Measurements from ENCODE around the gene GLG1. TPM values are rescaled to one million over a fixed set of nuclear protein-coding genes. Genes with fewer than 3 reads are reported as not detected.

The GLG1 gene
- total RNA-seq, 1 donor from 2014 or later: 110 TPM

DNA sequence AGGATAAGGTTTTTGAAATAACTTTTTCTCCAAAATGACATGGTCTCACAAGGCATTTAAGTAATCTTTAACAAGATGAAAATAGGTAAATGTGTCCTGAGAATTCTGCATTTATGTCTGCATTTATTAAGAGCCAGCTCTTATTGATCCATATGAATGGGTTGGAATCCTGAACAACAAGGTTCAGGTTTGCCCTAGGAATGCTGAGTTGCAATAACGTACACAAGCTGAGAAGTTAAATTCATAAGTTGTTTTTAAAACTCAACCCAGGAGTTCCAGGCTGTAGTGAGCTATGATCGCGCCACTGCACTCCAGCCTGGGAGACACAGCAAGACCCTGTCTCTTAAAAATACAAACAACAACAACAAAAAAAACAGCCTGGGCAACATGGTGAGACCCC, 28.1 kb downstream of the GLG1 start:
- no peak for DNase-seq (ENCODE audit: low spot score)

DNA sequence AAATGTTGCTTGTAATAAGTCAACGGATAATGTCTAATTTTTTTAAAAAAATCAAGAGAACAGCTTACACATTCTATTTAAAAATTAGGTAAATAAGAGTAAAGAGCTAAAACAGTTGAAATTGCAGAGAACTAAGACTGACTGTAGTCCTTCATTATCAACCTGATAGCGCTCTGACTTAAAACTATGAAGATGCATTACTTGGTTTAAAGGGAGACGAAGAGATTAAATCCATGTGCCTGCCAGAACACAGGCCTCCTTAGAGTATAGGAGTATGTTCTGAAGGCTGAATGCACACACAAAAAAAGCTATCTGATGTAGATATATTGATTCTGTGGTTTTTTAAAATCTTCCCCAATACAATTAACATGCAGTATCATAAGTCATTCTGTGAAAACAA, 28.5 kb downstream of the GLG1 start:
- DNase-seq (ENCODE audit: low spot score): no peak
- intact Hi-C loops (cut with DNase I): no loop called here

More for the DNA sequence above, 28.1 kb downstream of the GLG1 start:
- intact Hi-C loops (cut with DNase I): no loop called here

DNA sequence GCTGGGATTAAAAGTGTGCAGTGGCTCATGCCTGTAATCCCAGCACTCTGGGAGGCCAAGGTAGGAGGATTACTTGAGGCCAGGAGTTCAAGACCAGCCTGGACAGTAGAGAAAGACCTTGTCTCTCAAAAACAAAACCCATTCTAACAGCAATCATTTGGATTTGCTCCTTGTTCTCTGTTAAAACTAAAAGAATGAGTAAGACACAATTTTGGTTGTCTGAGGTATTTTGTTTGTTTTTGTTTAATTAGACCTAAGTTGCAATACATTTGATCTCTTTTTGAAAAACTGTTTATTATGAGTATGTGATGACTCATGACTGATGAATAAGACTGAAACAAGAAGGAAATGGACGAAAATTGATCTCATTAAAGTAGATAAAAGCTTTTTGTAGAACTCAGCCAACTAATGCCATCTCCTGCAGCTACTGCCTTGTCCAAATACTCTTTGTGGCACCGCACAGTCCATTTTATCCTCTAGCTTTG, 29.0 kb downstream of the GLG1 start:
- DNase-seq (ENCODE audit: low spot score): no peak
- intact Hi-C loops (cut with DNase I): no loop called here

DNA sequence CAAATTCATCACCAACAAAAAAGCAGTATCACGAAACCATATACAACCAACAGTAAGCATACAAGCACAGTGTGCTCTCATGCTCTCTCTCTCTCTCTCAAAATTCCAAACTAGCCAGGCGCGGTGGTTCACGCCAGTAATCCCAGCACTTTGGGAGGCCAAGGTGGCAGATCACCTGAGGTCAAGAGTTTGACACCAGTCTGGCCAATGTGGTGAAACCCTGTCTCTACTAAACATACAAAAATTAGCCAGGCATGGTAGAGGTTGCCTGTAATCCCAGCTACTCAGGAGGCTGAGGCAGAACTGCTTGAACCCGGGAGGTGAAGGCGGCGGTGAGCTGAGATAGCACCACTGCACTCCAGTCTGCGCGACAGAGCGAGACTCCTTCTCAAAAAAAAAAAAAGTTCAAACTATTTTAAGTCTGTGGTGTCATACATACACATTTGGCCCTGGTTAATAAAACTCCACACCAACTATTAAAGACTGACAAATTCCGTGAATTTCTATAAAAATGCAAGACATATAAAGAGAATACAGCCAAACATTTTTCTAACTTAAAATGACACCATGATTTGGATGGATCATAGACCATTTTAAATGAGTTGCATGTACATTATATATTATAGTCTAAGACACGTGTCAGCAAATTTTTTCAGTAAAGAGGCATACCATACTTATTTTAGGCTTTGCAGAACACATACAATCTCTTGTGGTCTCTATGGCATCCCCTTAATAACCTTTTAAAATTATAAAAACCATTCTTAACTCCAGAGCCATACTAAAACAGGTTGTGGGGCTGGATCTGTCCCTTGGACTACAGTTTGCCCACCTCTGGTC, 30.9 kb downstream of the GLG1 start:
- no peak for DNase-seq (ENCODE audit: low spot score)
- intact Hi-C loops (cut with DNase I): no loop called here

DNA sequence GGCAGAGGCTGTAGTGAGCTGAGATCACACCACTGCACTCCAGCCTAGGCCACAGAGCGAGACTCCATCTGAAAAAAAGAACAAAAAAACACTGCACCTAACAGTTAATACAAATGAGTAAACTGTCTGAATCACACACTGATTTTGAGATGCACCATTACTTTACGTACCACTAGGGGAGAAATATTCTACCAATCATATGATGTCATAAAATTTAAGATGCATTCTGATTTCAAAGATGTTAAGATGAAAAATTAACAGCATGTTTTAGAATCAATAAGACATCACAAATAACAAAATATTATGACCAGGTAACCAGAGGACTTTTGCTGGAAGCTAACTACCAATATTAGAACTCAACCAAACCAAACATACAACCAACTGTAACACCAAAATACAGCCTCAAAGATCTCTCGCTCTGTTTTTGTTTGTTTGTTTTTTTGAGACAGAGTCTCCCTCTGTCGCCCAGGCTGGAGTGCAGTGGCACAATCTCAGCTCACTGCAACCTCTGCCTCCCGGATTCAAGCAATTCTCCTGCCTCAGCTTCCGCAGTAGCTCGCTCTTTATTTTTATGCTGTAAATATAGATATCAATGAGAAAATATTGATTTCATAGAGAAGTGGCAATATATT, 31.6 kb downstream of the GLG1 start:
- DNase-seq (ENCODE audit: low spot score): no peak
- intact Hi-C loops (cut with DNase I): no loop called here

DNA sequence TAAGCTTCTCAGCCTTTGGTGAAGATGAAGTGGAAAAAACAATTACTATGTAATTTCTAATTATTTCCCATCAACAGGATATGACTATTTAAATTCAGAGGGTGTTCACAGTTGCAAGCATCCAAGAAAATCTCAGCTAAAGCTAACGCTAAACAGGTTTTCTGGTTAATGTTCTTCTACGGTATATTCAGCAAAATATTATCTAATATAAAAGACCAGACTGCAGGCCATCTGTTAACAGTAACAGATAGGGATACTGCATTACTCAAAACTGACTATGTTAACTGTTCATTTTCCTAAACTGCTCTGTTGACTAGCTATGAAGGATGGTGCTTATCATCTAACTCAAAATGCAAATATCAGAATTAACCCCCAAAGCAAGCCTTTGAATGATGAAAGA, 32.8 kb downstream of the GLG1 start:
- no peak for DNase-seq (ENCODE audit: low spot score)
- intact Hi-C loops (cut with DNase I): no loop called here

DNA sequence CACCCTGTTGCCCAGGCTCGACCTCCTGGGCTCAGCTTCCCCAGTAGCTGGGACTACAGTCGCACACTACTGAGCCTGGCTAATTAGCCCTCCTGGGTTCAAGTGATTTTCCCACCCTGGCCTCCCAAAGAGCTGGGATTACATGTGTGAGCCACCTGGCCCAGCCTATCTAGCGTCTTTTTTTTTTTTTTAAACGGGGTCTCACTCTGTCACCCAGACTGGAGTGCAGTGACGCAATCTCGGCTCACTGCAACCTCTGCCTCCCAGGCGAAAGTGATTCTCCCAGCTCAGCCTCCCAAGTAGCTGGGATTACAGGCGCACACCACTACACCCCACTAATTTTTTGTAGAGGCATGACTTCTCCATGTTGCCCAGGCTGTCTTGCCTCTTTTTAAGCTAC, 33.3 kb downstream of the GLG1 start:
- DNase-seq (ENCODE audit: low spot score): no peak
- intact Hi-C loops (cut with DNase I): no loop called here

DNA sequence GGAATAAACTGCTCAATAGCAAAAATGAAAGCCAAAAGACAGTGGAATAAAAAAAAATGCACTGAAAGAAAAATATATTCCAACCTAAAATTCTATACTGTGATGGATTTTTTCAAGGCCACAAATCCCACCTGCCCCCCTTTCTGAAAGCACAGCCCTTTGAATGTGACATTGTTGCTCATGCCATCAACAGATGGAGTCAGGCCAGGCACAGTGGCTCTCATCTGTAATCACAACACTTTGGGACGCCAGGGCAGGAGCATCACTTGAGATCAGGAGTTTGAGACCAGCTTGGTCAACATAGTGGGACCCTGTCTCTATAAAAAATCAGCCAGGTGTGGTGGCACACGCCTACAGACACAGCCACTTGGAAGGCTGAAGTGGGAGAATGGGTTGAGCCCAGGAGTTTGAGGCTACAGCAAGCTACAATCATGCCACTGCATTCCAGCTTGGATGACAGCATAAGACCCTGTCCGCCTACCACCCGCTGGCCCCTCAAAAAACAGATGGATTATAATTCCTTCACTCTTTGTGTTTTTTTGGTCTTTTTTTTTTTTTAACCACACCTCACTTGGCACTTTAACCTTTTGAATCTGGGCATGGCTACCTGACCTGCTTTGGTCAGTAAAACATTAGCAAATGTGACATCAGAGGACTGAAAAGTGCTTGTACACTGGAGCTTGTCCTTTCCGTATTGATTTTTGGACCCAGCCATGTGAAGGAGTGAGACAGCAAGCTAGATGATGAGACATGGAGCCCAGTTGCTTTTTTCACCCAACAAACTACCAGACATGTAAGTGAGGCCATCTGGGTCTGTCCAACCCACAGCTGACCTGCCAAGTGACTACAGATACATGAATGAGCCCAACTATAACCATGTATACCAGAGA, 36.3 kb downstream of the GLG1 start:
- intact Hi-C loops (cut with DNase I): no loop called here
- no peak for DNase-seq (ENCODE audit: low spot score)

DNA sequence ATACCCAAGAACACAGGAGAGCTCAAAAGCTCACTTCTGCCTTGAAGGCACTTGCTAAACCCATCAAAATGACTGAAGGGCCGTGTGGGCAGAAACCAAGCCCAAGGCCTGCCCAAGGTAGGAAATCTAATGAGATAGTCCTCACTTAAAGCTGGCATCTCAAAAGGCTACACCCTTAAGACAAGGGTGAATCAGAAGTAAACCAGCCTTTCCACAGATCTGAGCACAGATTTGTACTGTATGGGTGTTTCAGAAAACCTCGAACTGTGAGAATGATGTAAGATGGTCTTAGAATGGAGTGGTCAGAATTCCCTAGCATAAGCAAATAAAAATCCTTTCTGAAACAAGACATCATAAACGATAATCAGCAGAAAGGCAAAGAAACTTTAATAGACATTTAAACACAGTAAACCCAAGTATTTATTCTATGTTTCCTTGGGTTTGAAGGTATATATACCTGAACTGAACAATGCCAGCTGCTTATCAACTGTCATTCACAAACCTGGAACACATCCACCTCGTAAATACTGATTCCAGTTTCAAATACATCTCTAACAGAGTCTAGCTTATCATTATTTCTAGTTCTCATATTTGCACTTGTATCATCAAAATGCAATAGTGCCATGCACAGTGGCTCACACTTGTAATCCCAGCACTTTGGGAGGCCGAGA, 37.8 kb downstream of the GLG1 start:
- intact Hi-C loops (cut with DNase I): no loop called here
- no peak for DNase-seq (ENCODE audit: low spot score)

DNA sequence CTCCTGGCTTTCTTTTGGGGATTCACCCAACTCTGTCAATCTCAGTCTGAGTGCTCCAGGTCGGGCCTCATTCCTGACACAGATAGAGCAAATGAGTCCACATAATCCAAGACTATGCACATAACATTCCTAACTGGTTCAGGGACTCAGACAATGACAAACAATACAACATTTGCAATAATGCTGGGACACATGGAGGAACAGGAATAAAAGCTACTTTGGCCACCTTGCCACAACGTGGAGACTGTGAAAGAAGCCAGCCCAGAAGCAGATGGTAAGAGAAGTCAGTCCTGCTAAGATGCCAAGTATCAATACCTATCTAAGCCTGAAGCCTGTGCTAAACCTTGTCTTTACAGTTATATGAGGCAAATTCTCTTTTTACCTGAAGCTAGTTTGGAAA, 39.0 kb downstream of the GLG1 start:
- DNase-seq (ENCODE audit: low spot score): no peak
- intact Hi-C loops (cut with DNase I): no loop called here

DNA sequence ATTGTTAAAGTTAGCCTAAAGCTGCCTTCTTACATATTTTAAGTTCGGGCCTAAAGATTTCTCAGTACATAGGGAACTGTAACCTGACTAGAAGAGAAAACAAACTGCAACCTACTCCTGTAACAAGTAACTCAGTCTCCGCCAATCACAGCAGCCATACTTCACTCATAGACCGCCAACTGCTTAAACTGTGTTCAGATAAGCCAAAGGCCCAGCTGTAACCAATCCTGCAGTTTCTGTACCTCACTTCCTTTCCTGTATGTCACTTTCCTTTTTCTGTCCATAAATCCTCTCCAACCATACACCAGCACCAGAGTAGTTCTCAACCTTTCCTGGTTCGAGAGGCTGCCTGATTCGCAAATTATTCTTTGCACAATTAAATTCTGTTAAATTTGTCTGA, 41.5 kb downstream of the GLG1 start:
- intact Hi-C loops (cut with DNase I): no loop called here
- DNase-seq (ENCODE audit: low spot score): no peak

DNA sequence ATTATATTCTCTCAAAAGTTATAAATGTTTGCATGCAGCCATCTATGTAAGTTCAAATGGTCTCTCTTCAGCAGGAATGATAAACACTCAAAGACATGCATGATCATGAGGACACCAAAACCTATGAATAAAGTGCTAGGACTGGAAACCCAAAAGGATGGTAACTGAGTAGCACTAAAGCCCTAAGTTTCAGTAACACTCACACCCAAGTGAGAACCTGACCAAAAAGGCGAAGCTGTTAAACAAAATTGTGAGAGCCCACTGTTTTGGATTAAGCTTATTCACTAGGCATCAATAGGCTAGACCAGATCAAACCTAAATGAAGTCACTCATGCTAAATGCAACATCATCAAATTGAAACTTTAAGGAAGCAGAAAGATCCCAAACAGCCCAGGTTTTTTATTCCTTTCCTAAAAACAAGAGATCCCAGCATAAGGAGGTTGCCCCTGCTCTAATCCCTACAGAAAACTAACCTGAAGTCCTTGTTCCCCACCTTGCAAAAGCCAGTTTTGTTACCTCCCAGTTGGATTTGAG, 42.4 kb downstream of the GLG1 start:
- no peak for DNase-seq (ENCODE audit: low spot score)
- intact Hi-C loops (cut with DNase I): no loop called here

DNA sequence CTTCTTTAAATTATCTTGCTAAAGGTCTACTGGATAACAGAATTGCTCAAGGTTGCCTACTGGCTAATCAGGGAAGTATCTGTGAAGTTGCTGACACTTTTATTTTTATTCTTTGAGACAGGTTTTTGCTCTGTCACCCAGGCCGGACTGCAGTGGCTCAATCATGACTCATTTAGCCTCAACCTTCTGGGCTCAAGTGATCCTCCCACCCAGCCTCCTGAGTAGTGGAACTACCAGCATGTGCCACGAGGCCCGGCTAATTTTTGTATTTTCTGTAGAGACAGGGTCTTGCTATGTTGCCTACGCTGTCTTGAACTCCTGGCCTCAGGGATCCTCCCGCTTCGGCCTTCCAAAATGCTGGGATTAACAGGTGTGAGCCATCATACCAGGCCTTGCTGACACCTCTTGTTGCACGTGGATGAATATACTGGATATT, 43.1 kb downstream of the GLG1 start:
- intact Hi-C loops (cut with DNase I): no loop called here
- DNase-seq (ENCODE audit: low spot score): no peak

DNA sequence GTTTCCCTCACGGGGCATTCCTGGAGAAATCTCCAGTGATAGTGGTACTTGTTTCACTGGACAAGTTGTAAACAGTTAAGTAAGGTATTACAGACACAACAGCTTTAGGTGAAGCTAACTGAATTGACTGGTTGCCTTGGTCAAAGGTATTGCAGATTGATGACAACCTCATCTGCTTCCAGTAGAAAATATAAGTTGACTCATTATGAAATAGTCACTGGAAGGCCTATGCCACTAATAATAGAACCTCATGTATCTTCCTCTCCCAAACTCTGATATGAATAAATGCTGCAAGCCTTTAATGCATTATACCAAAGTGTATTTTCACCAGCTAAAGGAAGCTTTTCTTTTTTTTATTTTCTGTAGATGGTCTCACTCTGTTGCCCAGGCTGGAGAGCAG, 44.8 kb downstream of the GLG1 start:
- DNase-seq (ENCODE audit: low spot score): no peak
- intact Hi-C loops (cut with DNase I): no loop called here

DNA sequence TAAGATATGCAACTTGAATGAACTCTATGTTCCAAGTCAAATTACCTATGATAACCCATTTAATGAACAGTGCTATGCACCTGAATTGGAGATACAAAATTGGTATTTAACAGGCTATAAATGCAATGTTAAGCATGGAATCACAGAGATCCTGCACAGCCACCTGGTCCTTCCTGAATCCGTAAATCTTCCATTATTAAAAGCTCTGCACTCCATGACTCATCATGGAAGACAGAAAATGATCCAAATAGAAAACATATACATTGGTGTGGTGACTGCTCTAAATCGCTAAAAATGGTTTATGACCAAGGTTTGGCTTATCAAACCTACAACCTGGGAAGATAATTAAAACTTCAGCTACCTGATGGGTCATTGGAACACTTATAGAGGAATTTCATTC, 45.3 kb downstream of the GLG1 start:
- intact Hi-C loops (cut with DNase I): no loop called here

DNA sequence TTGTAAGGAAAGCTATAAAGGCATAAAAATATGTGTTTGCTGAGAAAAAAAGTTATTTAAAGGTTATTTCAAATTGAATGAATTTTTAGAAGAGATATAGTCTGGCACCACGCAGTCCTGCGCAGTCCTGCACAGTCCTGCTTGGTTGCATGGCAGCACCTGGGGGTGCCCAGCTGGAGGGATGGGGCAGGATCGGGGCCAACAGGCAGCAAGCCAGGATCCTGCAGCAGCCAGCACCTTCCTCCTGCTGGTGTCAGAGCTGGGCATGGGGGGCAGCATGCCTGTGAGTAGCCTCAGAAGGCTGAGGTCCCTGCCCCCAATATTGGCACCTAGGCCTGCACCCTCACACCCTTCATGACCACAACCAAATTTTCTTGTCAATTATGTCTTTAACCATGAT, 46.0 kb downstream of the GLG1 start:
- no peak for DNase-seq (ENCODE audit: low spot score)
- intact Hi-C loops (cut with DNase I): no loop called here

More for the DNA sequence above, 45.3 kb downstream of the GLG1 start:
- no peak for DNase-seq (ENCODE audit: low spot score)

DNA sequence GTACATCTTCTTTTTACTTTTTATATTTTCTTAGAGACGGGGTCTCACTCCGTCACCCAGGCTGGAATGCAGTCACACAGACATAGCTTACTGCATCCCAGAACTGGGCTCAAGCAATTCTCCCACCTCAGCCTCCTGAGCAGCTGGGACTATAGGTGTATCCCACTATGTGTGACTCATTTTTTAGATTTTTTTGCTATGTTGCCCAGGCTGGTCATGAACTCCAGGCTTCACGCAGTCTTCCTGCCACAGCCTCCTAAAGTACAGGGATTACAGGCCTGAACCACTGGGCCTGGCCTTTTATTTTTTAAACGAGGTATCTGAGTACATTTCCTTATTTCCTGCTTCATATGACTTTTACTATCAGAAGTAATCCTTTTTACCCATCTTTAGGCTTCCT, 48.0 kb downstream of the GLG1 start:
- no peak for DNase-seq (ENCODE audit: low spot score)
- intact Hi-C loops (cut with DNase I): no loop called here

DNA sequence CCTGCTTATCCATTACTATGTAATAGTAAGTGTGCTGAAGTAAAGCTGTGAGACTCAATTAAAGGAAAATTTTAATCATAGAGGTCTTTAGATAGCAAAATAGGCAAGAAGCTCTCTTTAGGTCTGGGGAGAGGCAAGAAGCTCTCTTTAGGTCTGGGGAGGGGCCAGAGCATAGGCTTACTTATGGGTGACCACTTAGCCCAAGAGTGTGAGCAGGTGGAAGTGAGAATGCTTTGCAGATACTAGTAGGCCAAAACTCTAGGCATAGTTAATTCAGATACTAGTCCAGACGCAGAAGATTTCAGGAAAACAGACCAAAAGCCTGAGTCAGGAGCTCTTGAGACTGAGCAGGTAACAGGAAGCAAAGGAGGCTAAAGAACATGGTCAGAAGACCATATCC, 49.6 kb downstream of the GLG1 start:
- intact Hi-C loops (cut with DNase I): no loop called here
- DNase-seq (ENCODE audit: low spot score): no peak

DNA sequence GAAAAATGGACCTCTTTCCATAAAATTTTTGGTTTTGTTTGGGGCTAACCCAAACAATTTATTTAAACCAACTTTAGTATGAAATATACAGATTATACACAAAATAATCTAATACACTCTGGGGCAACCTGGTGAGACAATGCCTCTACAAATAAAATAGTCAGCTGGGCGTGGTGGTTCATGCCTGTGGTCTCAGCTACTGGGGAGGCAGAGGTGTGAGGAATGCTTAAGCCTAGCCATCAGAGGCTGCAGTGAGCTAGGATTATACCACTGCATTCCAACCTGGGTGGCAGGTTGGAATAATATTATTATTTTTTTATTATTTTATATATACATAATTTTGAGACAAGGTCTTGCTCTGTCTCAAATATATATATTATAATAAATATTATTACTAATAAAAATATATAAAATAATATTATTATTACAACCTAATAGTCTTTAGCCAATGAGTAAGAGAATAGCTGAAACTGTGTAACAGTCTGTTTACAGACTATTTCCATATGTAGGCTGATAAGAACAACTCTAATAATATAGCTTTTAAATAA, 50.5 kb downstream of the GLG1 start:
- intact Hi-C loops (cut with DNase I): no loop called here
- DNase-seq (ENCODE audit: low spot score): no peak
